GM21737 (cell line): ENCODE data around the gene HSPB3.
"Not testable (repeated sequence)": the region's sequence is repeated elsewhere in the genome, so short reads cannot be mapped to it uniquely, and the experiment has no call there.

Source experiments
- ATAC-seq: cut with Tn5 transposase; IDR thresholded peaks from one replicate; pipeline ENCODE4 v1.9.1; 2021; ENCODE audit warnings: mild to moderate bottlenecking, moderate library complexity; ENCODE audit not compliant: unreplicated experiment

Gene HSPB3

DNA sequence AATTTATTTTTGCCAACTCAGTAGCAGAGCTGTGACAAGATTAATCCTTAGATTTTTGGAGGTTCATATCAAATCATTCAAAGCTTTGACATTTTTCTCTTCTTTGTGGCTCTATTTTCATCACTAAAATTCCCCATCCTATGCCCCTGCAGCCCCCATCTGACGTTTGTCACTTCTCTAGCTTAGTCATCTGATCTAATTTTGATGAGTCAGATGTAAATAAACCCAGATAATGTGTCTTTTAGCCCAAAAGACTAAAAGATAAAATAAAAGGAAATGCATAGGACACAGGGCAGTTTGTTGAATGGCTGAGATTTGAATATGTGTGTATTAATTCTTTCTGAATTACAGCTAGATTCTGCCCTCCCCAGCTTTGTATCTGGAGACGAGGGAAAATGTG is 897 bp upstream of the HSPB3 start:
- ATAC-seq: no peak

DNA sequence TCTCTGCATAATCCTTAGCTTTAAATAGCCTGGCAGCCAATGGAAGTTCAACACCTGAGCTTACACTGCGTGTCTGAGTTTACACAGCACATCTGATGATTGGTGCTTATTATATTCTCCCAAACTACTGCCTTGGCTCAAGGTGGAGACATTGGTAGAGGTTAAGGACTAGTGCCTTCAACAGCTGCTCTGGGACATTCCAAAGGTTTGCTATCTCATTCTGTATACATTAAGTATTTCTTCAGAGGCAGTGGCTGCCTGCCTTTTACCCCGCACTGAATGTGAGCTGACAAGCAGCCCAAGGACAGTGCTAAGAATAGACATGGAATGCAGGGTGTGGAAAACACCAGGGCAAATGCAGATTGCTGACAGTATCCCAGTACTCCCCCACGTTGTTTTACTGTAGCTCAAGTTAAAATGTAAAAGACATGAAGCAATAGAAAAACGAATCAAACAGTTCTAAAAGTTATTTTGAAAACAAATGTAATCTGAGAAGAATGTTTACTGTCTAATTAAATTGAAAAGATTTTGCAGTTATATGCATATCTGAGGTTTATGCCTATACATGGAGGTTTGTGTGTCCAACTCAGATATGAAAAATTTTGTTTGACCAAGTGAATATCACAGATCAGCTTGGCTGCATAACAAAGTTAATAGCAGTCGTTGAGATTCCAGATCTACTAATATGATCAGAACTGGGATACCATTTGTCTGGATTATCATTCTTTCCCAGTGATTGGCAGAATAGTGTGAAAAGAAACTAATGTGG is 1.8 kb downstream of the HSPB3 start:
- no peak for ATAC-seq

DNA sequence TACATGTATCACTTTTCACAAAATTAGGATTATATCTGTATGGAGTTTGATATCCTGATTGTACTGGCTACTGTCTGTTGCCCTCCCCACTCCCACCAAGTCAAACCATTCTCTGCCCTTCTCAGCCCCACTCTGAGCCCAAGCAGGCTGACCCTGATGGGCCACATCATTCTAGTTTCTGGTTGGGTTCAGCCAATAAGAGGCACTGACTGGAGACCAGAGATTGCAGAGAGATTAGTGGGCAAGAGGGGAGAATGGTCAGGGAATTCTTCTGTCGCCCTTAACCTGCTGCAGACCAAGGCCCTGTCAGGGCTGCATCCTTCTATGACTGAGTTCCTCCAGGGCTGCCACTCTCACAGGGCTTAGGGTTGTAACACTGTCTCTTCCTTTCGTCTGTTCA is 2.7 kb downstream of the HSPB3 start:
- ATAC-seq: no peak

DNA sequence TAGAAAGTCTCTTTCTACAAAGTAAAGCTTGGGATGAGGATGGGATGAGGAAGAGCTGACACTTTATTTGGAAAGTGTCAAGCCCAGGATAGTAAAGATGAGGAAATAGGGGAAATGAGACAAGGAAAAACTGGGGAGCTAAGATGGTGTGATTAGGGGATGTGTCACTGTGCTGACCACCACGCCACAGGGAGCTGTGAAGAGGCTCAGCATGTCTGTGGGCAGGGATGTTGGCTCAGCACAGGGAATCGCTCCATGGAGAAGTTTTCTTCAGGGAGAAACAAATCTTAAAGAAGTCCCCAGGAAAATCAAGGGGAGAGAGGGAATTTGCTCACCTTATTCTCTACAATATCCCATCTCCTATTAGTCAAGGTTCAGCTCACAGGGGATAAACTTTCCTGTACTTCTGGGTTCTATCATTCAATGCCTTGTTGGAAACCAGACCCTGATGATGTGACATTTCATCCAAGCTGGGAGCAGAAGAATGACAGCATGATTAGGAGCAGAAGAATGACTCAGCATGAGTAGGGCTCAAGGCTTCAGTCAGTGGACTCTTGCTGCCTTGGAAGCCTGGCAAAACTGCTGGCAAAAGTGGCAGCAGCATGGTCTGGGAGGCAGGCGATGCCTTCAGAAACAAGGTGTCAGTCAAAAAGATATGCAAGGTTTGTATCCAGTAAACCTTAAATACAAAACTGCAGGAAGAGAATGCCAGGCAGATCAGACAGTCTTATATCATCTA is 4.9 kb downstream of the HSPB3 start:
- ATAC-seq: no peak

DNA sequence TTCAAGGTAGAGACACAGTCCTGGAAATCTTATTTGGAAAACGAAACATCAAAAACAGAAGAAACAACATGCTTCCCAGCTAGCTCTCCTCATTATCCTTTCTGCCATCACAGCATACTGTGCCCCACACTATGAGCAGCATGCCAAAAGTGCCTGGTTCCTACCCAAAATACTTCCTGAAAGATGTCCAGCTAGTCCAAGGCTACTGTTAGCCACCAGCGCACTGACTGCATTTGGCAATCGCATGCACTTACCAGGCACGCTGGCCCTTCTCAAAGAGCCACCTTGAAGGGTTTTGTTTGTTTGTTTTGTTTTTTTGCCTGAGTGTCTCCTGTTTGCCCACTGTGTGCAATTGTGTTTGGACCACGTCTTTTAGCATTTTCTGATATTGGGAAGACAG is 6.8 kb downstream of the HSPB3 start:
- no peak for ATAC-seq

DNA sequence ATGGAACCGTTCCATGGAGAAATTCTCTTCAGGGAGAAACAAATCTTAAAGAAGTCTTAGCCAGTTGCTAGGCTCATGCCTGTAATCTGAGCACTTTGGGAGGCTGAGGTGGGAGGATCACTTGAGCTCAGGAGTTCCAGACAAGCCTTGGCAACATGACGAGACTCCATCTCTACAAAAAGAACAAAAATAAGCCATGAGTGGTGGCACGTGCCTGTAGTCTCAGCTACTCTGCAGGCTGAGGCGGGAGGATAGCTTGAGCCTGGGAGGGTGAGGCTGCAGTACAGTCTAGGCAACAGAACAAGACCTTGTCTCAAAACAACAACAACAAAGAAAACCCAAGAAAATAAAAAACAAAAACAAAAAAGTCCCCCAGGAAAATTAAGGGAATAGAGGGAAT is 8.2 kb downstream of the HSPB3 start:
- ATAC-seq: no peak

DNA sequence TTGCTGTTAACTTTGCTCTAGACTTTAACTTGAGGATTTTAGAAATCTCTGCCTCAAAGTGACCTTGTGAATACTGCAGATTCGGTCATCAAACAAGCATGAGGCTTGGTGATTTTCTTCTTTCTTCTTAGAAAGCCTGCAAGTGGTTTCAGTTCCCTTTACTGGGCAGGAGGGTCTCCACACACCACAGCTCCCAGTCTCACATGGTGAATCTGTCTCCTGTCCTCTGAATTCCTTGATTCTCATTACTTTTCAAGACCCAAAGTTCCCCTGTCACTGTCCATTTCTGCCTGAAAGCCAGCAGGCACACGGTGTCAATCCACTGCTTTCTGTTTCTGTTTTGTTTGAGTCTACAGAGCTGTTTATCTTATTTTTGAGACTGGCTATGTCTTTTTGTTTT is 14.1 kb downstream of the HSPB3 start:
- peak; percentile 75 for ATAC-seq

DNA sequence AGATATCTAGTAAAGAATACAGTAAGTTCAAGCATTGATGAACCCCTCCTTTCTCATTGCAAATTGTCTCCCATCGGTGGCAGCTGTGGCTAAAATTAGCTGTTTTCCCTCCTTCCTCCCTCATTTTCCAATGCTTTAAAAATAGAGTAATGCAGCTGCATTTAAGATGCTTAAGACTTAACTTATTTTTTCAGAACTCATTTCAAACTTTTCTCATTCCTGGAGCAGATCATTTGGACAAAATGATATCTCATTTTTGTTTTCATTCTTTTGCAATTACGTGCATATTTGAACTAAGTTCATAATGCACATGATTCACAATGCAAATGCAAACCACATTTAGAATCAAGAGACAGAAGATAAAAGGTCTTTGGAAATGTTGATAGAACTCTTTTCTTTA is 14.6 kb downstream of the HSPB3 start:
- no peak for ATAC-seq

DNA sequence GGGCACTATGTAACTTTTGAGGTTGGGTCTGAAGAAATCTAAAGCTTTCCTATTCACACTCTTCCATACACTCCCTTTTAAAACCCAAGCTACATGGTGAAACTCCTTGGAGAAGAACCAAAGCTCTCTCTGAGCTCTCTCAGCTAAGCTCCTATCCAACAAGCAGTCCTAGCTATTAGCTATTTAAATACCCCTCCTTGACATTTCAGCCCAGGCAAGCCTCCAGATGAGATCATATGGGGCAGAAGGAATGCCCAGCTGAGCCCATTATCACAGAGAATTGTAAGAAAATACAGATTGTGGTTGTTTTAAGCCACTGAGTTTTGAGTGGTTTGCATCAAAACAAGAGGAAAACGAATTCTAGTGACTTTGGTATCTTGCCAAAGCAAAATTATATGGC is 15.2 kb downstream of the HSPB3 start:
- no peak for ATAC-seq

DNA sequence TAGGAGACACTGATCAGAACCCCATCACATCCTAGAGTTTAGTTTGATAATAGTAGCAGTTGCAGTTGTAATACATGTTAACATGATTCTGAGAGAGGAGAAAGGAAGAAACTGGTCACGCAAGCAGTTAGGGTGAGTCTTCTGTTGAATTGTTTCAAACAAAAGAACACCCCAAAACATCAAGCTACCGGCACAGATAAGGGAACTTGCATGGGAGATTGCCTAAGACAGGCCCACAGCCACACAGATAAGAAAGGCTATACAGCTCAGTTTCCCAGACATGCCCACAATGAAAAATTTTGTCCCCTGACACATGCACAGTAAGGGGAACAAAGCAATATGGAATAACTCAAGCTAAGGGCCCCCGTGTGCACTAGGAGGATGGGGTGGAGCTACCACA is 15.9 kb downstream of the HSPB3 start:
- no peak for ATAC-seq

DNA sequence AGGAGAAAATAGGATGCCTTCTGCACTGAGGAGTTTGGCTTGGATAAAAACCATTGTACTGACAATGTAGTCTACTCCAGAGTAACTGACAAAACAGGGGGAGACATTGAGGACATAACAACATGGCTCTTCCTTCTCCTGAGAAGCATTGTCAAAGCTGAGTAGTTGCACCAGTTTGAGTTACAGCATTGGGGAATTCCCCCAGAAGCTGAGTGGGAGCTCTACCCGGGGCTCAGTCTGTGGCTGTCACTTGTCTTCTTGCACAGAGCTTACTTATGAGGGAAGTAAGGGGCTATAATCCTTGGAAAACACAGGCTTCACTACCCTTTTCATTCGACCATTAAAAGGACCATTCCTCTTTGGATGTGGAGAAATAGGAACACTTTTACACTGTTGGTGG is 21.2 kb downstream of the HSPB3 start:
- ATAC-seq: no peak

DNA sequence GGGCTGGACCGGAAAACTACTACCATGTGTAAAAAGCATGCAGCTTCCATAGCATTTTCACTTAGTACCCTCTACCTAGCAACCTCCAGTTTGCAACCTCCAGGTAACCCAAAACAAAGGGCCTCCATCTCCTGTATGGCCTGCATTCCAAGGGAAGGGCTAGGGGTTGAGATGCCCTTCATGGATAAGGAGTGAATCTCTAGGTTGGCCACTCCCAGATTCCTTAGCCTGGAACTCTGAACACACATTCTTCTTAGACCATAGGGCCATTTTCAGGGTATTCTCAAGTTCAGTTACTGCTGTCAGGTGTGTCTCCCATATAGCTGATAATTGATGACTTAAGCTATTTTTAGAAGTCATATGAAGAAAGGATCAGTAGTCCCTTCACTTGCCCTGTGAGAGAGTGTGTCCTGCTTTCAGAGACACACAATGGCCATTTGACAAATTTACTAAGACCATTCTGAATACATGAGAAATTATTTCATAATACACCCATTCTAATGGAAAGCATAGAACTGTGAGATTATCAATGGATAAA is 22.5 kb downstream of the HSPB3 start:
- no peak for ATAC-seq

DNA sequence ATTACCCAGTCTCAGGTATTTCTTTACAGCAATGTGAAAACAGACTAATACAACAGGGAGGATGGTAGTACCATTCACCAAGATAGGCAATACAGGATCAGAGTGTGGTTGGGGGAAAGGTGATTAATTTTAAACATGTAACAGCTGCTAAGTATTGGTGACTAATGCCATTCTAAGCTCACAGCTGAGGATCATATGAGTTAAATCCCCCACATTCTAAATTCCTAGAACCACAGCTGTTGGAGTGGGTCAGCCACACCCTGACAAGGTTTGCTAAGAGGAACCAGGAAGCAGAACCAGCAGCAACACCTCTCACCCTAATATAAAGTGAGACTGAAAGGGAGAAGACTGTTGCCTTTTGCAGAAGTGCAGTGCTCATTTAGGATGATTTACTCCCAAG is 24.8 kb downstream of the HSPB3 start:
- ATAC-seq: no peak

DNA sequence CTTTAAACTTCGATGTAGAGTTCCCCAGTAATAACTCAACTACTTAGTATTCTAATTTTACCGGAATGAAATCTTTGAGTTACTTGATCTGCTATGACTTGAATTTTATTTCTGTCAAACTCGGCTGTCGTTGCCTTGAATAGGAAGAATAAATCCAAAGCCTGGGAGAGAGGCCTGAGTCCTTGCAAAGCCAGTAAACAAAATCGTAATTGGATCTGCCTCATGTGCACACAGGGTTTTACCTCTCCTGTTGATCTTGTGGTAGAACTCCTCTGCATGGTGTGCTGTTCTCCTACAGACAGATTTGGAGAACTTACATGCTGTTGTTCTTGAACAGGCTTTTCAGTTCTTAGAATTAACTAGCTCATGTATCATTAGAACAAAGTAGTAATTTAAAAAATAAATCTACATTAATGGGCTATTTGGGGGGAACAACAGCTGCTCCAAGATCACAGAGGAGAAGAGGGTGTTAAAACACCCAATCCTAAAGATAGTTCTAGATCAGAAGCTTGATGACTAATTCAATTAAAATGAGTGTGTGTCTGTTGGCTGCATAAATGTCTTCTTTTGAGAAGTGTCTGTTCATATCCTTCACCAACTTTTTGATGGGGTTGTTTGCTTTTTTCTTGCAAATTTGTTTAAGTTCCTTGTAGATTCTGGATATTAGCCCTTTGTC is 28.9 kb downstream of the HSPB3 start:
- ATAC-seq: no peak

DNA sequence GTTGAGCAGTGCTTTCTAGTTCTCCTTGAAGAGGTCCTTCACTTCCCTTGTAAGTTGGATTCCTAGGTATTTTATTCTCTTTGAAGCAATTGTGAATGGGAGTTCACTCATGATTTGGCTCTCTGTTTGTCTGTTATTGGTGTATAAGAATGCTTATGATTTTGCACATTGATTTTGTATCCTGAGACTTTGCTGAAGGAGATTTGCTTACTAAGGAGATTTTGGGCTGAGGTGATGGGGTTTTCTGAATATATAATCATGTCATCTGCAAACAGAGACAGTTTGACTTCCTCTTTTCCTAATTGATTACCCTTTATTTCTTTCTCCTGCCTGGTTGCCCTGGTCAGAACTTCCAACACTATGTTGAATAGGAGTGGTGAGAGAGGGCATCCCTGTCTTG is 30.2 kb downstream of the HSPB3 start:
- ATAC-seq: not testable (repeated sequence)

DNA sequence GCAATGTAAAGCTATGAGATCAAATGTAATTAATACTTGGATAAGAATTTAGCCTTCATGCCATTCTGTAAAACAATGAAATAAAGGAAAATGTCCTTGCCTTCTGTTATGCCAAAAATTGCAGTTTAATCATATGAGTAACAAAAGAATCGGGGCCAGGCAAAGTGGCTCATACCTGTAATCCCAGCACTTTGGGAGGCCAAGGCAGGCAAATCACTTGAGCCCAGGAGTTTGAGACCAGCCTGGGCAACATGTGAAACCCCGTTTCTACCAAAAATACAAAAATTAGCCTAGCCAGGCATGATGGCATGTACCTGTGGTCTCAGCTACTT is 34.1 kb downstream of the HSPB3 start:
- ATAC-seq: not testable (repeated sequence)

DNA sequence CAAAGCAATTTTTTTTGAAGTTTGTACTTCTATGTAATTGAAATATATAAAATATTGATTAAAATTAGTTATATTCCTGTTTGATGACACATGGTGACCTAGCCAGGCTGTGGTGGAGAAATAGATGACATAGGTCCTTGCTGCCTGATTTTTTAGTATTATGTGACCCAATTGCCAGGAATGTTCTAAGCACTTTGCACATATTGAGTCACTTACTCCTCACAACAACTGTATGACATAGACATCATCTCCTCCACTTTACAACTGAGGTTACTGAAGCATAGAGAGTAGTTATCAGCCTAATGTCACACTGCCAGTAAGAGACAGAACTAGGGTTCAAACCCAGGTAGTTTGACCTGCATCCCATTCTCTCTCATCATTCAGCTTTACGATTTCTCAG is 35.8 kb downstream of the HSPB3 start:
- ATAC-seq: no peak

DNA sequence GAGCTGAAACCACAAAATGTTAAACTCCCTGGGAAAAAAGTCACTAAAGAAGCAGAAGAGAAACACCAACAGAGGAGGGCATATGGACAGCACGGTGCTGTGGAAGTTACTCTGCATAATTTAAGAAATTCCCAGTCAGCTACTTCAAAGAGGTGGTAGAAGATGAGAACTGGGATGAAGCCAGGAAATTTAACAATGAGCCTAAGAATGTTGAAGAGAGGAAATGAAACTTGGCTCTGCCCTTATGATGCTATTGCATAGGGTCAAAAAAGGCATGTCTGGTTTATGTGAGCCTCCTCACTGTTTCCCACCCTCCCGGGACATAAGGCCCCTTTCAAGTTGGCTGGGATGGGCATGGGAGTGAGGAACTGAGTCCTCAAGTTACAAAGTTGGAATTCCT is 36.7 kb downstream of the HSPB3 start:
- no peak for ATAC-seq

DNA sequence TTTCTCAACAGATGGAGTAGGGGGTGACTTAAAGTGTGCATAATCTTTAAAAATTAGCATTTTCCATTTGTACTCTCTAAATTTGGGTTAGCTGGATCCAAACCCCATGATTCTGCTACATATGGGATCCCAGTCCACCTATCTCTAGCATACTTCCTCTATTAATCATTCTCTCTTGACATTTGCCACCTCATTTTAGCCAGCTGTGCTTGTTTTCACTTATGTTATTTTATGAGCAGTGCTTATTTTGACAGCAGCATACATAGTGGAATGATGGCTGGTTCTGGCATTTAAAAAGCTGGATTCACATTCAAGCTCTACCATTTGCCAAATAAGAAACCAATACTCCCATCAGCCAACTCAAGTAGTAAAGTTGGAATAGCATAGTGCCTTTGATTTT is 39.5 kb downstream of the HSPB3 start:
- ATAC-seq: no peak
